ENCODE data around the gene MPRIP. TPM values are rescaled to one million over a fixed set of nuclear protein-coding genes. Genes with fewer than 3 reads are reported as not detected.

Gene MPRIP
- total and polyA plus RNA-seq, 3 experiments from 2014 or later, result 40.3 to 184 (median 174) TPM

DNA sequence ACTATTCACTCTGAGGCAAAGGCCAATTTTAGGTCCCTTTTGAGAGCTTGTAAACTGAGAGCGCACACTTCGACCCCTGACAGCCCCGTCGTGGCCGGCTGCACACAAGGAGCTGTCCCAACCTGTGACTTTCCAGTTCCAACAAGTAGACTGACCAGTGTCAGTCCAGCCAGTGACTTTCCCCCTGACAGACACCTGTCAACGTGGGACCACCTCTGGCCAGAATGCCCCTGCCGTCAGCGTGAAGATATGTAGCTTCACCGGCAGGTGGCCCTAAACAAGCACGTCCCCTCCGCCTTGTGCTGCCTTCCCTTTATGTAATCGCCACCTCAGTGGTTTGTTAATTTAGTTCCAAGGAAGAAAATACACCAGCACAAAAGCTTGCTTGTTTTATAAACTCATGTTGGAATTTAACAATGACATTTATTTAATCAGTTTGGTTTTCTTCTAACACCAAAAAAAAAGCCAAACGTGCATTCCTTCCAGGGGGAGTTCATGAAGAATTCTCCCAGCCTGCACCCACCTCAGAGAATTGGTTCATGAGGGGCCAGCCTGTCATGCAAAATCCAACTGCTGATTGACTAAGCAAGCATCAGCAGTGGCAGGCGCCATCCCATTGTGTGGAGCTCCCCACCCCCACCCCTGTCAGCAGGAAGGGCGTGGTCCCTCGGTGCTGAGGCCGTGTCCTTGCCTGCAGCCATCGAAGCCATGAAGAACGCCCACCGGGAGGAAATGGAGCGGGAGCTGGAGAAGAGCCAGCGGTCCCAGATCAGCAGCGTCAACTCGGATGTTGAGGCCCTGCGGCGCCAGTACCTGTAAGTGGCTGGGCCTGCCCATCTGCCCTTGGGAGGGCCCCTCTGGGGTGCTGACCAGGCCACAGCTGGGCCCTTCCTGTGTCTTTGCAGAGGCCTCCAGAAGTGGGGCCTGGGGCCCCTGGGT lies 130.0 kb downstream of the MPRIP start:
- H3K4me1 ChIP-seq (ENCODE audit: insufficient read depth, low read length), result peaks cover 54% of the 10 kb centered on the region
- H3K27ac ChIP-seq (ENCODE audit: low read depth, low read length), result peak overlapping the region; percentile 16
- DNase-seq, result no peak
- Mint-ChIP-seq H3K9me3 (no peaks in the 10 kb centered on the region), H3K4me3 (peak overlapping the region in 2 of 7 donors; percentile 45 to 75), H3K36me3 (peaks cover 3 to 88% (median 19%) of the 10 kb centered on the region in 3 donors), H3K27ac (peak overlapping the region; percentile 82 to 96 (median 88)), H3K4me1 (peaks cover 36 to 80% (median 76%) of the 10 kb centered on the region in 3 donors), H3K27me3 (no peaks in the 10 kb centered on the region)
- no peak overlapping the region for H3K4me3 ChIP-seq (ENCODE audit: low read length)
- ChIA-PET POLR2A (no interaction called here), CTCF (interaction anchor here (1.0 to 1.7 kb wide), 2 partner anchors 10 to 12 kb away, joined by 3 to 6 read pairs; no protein-coding TSS in a partner anchor)
- no peaks in the 10 kb centered on the region for H3K9me3 ChIP-seq (ENCODE audit: low read length)
- H3K27me3 ChIP-seq (ENCODE audit: insufficient read depth, low read length, poor library complexity, severe bottlenecking), result no peaks in the 10 kb centered on the region
- H3K36me3 ChIP-seq (ENCODE audit: insufficient read depth, low read length), result peaks cover 23% of the 10 kb centered on the region

DNA sequence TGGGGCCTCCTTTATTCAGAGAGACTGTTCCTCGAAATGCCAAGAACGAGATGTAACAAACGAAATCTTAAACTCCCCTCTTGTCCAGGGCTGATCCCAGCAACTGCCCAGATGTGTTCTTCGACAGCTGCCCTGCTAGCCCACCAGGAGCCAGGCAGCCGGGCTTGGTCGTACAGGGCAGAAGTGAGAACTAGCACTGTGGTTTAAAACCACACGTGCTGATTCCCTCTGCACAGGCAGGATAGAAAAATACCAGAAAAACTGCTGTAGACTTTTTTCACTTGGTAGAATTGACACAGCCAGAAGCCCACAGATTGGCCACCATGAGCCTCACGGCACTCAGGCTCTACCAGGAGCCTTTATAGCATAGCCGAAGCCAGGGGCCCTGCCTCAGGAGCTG lies 130.7 kb downstream of the MPRIP start:
- Histone ChIP-seq H3K4me1 (ENCODE audit: insufficient read depth, low read length) (peaks cover 61% of the 10 kb centered on the region), H3K27me3 (ENCODE audit: insufficient read depth, low read length, poor library complexity, severe bottlenecking) (no peaks in the 10 kb centered on the region), H3K27ac (ENCODE audit: low read depth, low read length) (no peak overlapping the region), H3K36me3 (ENCODE audit: insufficient read depth, low read length) (peaks cover 23% of the 10 kb centered on the region), H3K9me3 (ENCODE audit: low read length) (no peaks in the 10 kb centered on the region), H3K4me3 (ENCODE audit: low read length) (no peak overlapping the region)
- ChIA-PET POLR2A (no interaction called here), CTCF (interaction anchor here (1.7 kb wide), 1 partner anchor 12 kb away, joined by 6 read pairs; no protein-coding TSS in a partner anchor)
- no peak for DNase-seq
- H3K9me3 Mint-ChIP-seq, result no peaks in the 10 kb centered on the region
- no peaks in the 10 kb centered on the region for H3K27me3 Mint-ChIP-seq
- peak overlapping the region in 5 of 7 donors; percentile 39 to 75 (median 48) for H3K4me3 Mint-ChIP-seq
- peak overlapping the region in 7 of 8 donors; percentile 82 to 96 (median 87) for H3K27ac Mint-ChIP-seq
- peaks cover 8 to 86% (median 20%) of the 10 kb centered on the region in 3 donors for H3K36me3 Mint-ChIP-seq
- peaks cover 40 to 82% (median 80%) of the 10 kb centered on the region in 3 donors for H3K4me1 Mint-ChIP-seq

DNA sequence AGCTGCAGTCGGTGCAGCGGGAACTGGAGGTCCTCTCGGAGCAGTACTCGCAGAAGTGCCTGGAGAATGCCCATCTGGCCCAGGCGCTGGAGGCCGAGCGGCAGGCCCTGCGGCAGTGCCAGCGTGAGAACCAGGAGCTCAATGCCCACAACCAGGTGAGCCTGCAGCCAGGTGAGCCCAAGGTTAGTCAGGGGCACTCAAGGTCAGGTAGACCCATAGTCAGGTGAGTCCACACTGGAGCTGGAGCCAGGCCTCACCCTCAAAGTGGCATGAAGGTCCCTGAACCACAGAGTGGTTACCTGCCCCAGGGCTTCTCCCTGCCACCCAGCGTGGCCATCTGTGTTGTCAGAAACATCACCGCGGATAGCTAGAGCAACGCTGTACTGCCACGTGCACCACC lies 131.7 kb downstream of the MPRIP start:
- peaks cover 23% of the 10 kb centered on the region for H3K36me3 ChIP-seq (ENCODE audit: insufficient read depth, low read length)
- Mint-ChIP-seq H3K27ac (peak overlapping the region in 6 of 8 donors; percentile 29 to 95 (median 60)), H3K9me3 (no peaks in the 10 kb centered on the region), H3K27me3 (no peaks in the 10 kb centered on the region), H3K4me1 (peaks cover 45 to 80% (median 80%) of the 10 kb centered on the region in 3 donors), H3K4me3 (peak overlapping the region in 1 of 7 donors; percentile 13), H3K36me3 (peaks cover 8 to 82% (median 24%) of the 10 kb centered on the region in 3 donors)
- H3K27me3 ChIP-seq (ENCODE audit: insufficient read depth, low read length, poor library complexity, severe bottlenecking), result no peaks in the 10 kb centered on the region
- H3K4me1 ChIP-seq (ENCODE audit: insufficient read depth, low read length), result peaks cover 70% of the 10 kb centered on the region
- no peaks in the 10 kb centered on the region for H3K9me3 ChIP-seq (ENCODE audit: low read length)
- no peak overlapping the region for H3K4me3 ChIP-seq (ENCODE audit: low read length)
- DNase-seq, result no peak
- POLR2A ChIA-PET, result no interaction called here
- CTCF ChIA-PET, result interaction anchor here (1.7 kb wide), 1 partner anchor 11 kb away, joined by 6 read pairs; no protein-coding TSS in a partner anchor
- no peak overlapping the region for H3K27ac ChIP-seq (ENCODE audit: low read depth, low read length)

DNA sequence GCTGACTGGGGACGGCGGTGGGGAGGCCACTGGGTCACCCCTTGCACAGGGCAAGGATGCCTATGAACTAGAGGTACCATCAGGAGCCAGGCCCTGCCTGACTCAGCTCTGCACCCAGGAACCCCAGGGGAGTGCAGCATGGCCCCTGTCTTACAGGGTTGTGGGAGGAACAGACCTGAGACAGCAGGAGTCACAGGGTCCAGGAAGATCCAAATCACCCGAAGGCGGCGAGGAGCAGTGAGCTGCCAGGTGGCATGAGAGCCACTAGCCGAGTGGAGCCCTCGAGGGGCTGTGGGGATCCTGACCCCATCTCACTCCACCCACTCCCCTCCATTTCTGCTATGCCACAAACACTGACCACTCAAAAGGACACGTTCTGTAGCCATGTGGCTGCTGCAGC lies 133.1 kb downstream of the MPRIP start:
- Mint-ChIP-seq H3K4me1 (peaks cover 51 to 79% (median 78%) of the 10 kb centered on the region in 3 donors), H3K4me3 (no peak overlapping the region), H3K27me3 (no peaks in the 10 kb centered on the region), H3K9me3 (no peaks in the 10 kb centered on the region), H3K27ac (peak overlapping the region in 5 of 8 donors; percentile 73 to 99 (median 91)), H3K36me3 (peaks cover 12 to 85% (median 29%) of the 10 kb centered on the region in 3 donors)
- peaks cover 27% of the 10 kb centered on the region for H3K36me3 ChIP-seq (ENCODE audit: insufficient read depth, low read length)
- ChIA-PET POLR2A (no interaction called here), CTCF (interaction anchor here (1.2 kb wide), 1 partner anchor 12 kb away, joined by 3 read pairs; no protein-coding TSS in a partner anchor)
- H3K27ac ChIP-seq (ENCODE audit: low read depth, low read length), result no peak overlapping the region
- no peaks in the 10 kb centered on the region for H3K9me3 ChIP-seq (ENCODE audit: low read length)
- H3K27me3 ChIP-seq (ENCODE audit: insufficient read depth, low read length, poor library complexity, severe bottlenecking), result no peaks in the 10 kb centered on the region
- peaks cover 84% of the 10 kb centered on the region for H3K4me1 ChIP-seq (ENCODE audit: insufficient read depth, low read length)
- no peak overlapping the region for H3K4me3 ChIP-seq (ENCODE audit: low read length)
- DNase-seq, result no peak

DNA sequence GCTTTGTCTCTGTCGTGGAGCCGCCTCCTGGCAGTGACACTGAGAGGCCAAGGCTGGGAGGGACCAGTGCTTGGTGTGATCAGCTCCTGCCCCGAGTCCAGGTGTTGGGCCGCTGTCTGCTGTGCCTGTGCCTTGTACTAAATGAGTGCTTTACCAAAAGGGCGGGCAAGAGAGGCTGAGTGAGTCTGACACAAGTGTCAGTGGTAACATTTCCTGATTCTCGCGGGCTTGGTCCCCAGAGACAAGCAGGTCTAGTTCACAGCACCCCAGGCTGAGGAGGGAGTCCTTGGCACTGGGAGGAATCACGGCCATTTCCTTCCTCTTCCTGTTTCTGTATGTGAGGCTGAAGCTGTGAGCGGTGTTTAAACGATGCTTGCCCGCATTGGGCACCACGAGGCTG lies 133.7 kb downstream of the MPRIP start:
- Histone ChIP-seq H3K4me1 (ENCODE audit: insufficient read depth, low read length) (peaks cover 87% of the 10 kb centered on the region), H3K4me3 (ENCODE audit: low read length) (no peak overlapping the region), H3K27ac (ENCODE audit: low read depth, low read length) (no peak overlapping the region), H3K36me3 (ENCODE audit: insufficient read depth, low read length) (peaks cover 33% of the 10 kb centered on the region), H3K27me3 (ENCODE audit: insufficient read depth, low read length, poor library complexity, severe bottlenecking) (no peaks in the 10 kb centered on the region), H3K9me3 (ENCODE audit: low read length) (no peaks in the 10 kb centered on the region)
- POLR2A ChIA-PET, result no interaction called here
- Mint-ChIP-seq H3K27me3 (no peaks in the 10 kb centered on the region), H3K27ac (peak overlapping the region; percentile 73 to 99 (median 90)), H3K4me3 (peak overlapping the region; percentile 50 to 71 (median 57)), H3K4me1 (peaks cover 54 to 79% (median 78%) of the 10 kb centered on the region in 3 donors), H3K9me3 (no peaks in the 10 kb centered on the region), H3K36me3 (peaks cover 18 to 89% (median 34%) of the 10 kb centered on the region in 3 donors)
- no peak for DNase-seq
- CTCF ChIA-PET, result no interaction called here

DNA sequence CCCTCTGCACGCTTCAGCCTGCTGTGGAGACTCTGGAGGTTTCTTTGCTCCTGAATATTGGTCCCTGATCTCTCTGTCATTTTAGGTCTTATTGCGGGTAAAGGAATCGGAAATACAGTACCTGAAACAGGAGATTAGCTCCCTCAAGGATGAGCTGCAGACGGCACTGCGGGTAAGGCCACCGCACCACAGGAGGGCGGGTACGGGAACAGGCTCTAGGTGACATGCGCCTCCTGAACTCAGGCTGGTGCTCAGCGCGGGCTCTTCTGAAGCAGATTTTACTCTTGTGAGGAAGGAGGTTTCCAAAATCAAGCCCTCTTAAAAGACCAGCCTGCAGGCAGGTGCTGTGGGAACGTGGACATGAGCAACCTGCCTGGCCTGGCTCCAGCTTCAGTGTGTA lies 134.1 kb downstream of the MPRIP start:
- Mint-ChIP-seq H3K4me3 (peak overlapping the region in 6 of 7 donors; percentile 50 to 71 (median 56)), H3K4me1 (peaks cover 53 to 79% (median 78%) of the 10 kb centered on the region in 3 donors), H3K9me3 (no peaks in the 10 kb centered on the region), H3K27ac (peak overlapping the region; percentile 73 to 99 (median 90)), H3K36me3 (peaks cover 18 to 88% (median 32%) of the 10 kb centered on the region in 3 donors), H3K27me3 (no peaks in the 10 kb centered on the region)
- DNase-seq, result no peak
- ChIA-PET CTCF (no interaction called here), POLR2A (no interaction called here)
- peaks cover 87% of the 10 kb centered on the region for H3K4me1 ChIP-seq (ENCODE audit: insufficient read depth, low read length)
- no peak overlapping the region for H3K27ac ChIP-seq (ENCODE audit: low read depth, low read length)
- peaks cover 33% of the 10 kb centered on the region for H3K36me3 ChIP-seq (ENCODE audit: insufficient read depth, low read length)
- no peaks in the 10 kb centered on the region for H3K27me3 ChIP-seq (ENCODE audit: insufficient read depth, low read length, poor library complexity, severe bottlenecking)
- H3K4me3 ChIP-seq (ENCODE audit: low read length), result no peak overlapping the region
- H3K9me3 ChIP-seq (ENCODE audit: low read length), result no peaks in the 10 kb centered on the region

DNA sequence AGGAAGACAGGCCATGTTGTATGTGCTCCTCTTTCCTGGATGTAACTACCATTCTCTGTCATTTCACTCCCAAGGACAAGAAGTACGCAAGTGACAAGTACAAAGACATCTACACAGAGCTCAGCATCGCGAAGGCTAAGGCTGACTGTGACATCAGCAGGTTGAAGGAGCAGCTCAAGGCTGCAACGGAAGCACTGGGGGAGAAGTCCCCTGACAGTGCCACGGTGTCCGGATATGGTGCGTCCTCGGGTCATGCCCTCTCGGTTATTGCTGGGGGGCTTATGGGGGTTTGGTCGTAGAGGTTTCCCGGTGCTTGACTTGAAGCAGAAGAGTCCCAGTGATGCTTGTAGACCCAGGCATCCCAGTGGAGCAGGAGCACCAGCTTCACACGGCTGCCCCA lies 134.9 kb downstream of the MPRIP start:
- Histone ChIP-seq H3K9me3 (ENCODE audit: low read length) (no peaks in the 10 kb centered on the region), H3K4me3 (ENCODE audit: low read length) (no peak overlapping the region), H3K36me3 (ENCODE audit: insufficient read depth, low read length) (peaks cover 30% of the 10 kb centered on the region), H3K27me3 (ENCODE audit: insufficient read depth, low read length, poor library complexity, severe bottlenecking) (no peaks in the 10 kb centered on the region), H3K27ac (ENCODE audit: low read depth, low read length) (no peak overlapping the region), H3K4me1 (ENCODE audit: insufficient read depth, low read length) (peaks cover 87% of the 10 kb centered on the region)
- Mint-ChIP-seq H3K36me3 (peaks cover 18 to 88% (median 33%) of the 10 kb centered on the region in 3 donors), H3K4me3 (peak overlapping the region; percentile 3 to 70 (median 56)), H3K27me3 (no peaks in the 10 kb centered on the region), H3K9me3 (no peaks in the 10 kb centered on the region), H3K27ac (peak overlapping the region; percentile 82 to 99 (median 90)), H3K4me1 (peaks cover 57 to 80% (median 80%) of the 10 kb centered on the region in 3 donors)
- ChIA-PET CTCF (no interaction called here), POLR2A (interaction anchor here (1.0 kb wide), 1 partner anchor 60 kb away, joined by 3 read pairs; the partner anchor contains the start of gene FLCN)
- DNase-seq, result no peak

Data from CD8-positive, alpha-beta memory T cell (primary cell).